ENCODE results near the gene SLC35G2. TPM values are rescaled to one million over a fixed set of nuclear protein-coding genes. Genes with fewer than 3 reads are reported as not detected.
A peak's percentile ranks its signal among the peaks of the same experiment; 100 is the strongest.

SLC35G2 gene
- total RNA-seq, 1 experiment from 2014 or later, result 6.6 TPM

DNA sequence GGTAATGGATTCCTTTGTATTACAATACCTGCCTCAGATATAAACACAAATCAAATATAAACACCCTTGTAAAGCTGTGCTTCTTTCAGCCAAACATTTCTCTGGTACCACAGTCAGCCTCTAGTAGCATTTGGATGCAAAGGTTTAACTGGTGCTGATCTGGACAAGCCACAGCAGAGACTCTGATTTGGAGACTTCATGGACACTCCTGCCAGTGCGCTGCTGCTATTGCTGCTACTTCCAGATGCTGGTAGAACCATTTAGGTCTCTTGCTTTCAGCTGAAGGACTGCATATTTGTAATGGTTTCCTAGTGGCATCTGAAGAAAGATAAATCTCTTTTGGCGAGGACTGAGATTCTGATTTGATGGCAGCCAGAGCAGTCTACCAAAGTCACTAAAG, 80.0 kb downstream of the SLC35G2 start:
- Histone ChIP-seq H3K79me2 (ENCODE audit: insufficient read depth, low read length) (peaks cover 8% of the 10 kb centered on the region; the same call in 1 of the 2 replicates), H3K9me3 (ENCODE audit: control insufficient read depth, low read depth, low read length) (no peaks in the 10 kb centered on the region), H3K79me1 (ENCODE audit: insufficient read depth, low read depth, low read length, poor library complexity, severe bottlenecking) (no peaks in the 10 kb centered on the region), H4K91ac (ENCODE audit: insufficient read length, low read depth, low read length) (no peak overlapping the region), H2BK5ac (ENCODE audit: insufficient read length, low read length) (no peak overlapping the region), H2BK20ac (ENCODE audit: low read depth, low read length, poor library complexity, severe bottlenecking) (no peak overlapping the region), H4K20me1 (ENCODE audit: control insufficient read depth, insufficient read depth, insufficient read length) (no peaks in the 10 kb centered on the region), H2BK120ac (ENCODE audit: low read depth, low read length, poor library complexity, severe bottlenecking) (no peak overlapping the region), H3K27ac (ENCODE audit: insufficient read length, low read depth, low read length) (no peak overlapping the region), H3K4ac (ENCODE audit: low read depth, low read length) (no peak overlapping the region), H3K23ac (ENCODE audit: insufficient read length, low read depth, low read length) (no peak overlapping the region), H3K18ac (ENCODE audit: insufficient read length, low read depth, low read length) (no peak overlapping the region), H3K14ac (ENCODE audit: insufficient read depth, low read length) (no peak overlapping the region), H2AFZ (ENCODE audit: low read length) (no peak overlapping the region), H4K5ac (ENCODE audit: insufficient read length, low read depth, low read length) (no peak overlapping the region), H3K23me2 (ENCODE audit: insufficient read length, low read depth, low read length, poor library complexity, severe bottlenecking) (no peaks in the 10 kb centered on the region), H3K9ac (ENCODE audit: extremely low read depth, insufficient read length, low read length) (no peak overlapping the region), H2BK15ac (ENCODE audit: low read depth, low read length) (no peak overlapping the region), H3T11ph (ENCODE audit: low read length) (no peak overlapping the region), H3K56ac (ENCODE audit: insufficient read length, low read depth, low read length) (no peak overlapping the region), H3K4me1 (ENCODE audit: insufficient read depth, low read length) (peaks cover 4% of the 10 kb centered on the region; the same call in 1 of the 2 replicates), H4K8ac (replicated peaks; ENCODE audit: insufficient read length, low read depth, low read length) (no peak overlapping the region), H2BK12ac (ENCODE audit: insufficient read length, low read depth, low read length) (no peak overlapping the region), H3K27me3 (ENCODE audit: insufficient read depth, low read length) (no peaks in the 10 kb centered on the region), H2AK5ac (ENCODE audit: insufficient read length, low read length) (no peak overlapping the region), H3K4me2 (ENCODE audit: insufficient read depth, insufficient read length, low read length) (no peak overlapping the region)
- no CpG with 5 or more reads among the region's 2 CpGs for WGBS (ENCODE audit: extremely low coverage, insufficient read length, low lambda C conversion rate)
- TF ChIP-seq, protein P1, sequence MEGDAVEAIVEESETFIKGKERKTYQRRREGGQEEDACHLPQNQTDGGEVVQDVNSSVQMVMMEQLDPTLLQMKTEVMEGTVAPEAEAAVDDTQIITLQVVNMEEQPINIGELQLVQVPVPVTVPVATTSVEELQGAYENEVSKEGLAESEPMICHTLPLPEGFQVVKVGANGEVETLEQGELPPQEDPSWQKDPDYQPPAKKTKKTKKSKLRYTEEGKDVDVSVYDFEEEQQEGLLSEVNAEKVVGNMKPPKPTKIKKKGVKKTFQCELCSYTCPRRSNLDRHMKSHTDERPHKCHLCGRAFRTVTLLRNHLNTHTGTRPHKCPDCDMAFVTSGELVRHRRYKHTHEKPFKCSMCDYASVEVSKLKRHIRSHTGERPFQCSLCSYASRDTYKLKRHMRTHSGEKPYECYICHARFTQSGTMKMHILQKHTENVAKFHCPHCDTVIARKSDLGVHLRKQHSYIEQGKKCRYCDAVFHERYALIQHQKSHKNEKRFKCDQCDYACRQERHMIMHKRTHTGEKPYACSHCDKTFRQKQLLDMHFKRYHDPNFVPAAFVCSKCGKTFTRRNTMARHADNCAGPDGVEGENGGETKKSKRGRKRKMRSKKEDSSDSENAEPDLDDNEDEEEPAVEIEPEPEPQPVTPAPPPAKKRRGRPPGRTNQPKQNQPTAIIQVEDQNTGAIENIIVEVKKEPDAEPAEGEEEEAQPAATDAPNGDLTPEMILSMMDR (conservative IDR thresholded peaks at IDR 0.05), result no peak
- Mint-ChIP-seq H3K36me3 (ENCODE audit: insufficient read depth in 1 of 3, low read depth in 3 of 3) (peaks cover 6 to 14% (median 9%) of the 10 kb centered on the region in 3 experiments), H3K4me3 (no peak overlapping the region), H3K4me1 (peaks cover 56 to 58% of the 10 kb centered on the region in 2 experiments), H3K27ac (0 out of 7 replicates have a peak overlapping the region, but pooled peaks of 1 of the 3 experiments have one; percentile 50), H3K9me3 (peaks cover 3 to 7% of the 10 kb centered on the region in 2 experiments; a peak in 4 of 5 replicates), H3K27me3 (ENCODE audit: low read depth) (no peaks in the 10 kb centered on the region; the same call in 1 of the 2 replicates)
- no peak for DNase-seq

Measured in H9 (cell line).